NCI-H2171 (cell line): ENCODE data around the gene VSIG10.
A peak's percentile ranks its signal among the peaks of the same experiment; 100 is the strongest.

Experiments
- DNase-seq: peaks from one replicate; lab custom pipeline; 2025; lab: John Stamatoyannopoulos, UW

VSIG10 gene

DNA sequence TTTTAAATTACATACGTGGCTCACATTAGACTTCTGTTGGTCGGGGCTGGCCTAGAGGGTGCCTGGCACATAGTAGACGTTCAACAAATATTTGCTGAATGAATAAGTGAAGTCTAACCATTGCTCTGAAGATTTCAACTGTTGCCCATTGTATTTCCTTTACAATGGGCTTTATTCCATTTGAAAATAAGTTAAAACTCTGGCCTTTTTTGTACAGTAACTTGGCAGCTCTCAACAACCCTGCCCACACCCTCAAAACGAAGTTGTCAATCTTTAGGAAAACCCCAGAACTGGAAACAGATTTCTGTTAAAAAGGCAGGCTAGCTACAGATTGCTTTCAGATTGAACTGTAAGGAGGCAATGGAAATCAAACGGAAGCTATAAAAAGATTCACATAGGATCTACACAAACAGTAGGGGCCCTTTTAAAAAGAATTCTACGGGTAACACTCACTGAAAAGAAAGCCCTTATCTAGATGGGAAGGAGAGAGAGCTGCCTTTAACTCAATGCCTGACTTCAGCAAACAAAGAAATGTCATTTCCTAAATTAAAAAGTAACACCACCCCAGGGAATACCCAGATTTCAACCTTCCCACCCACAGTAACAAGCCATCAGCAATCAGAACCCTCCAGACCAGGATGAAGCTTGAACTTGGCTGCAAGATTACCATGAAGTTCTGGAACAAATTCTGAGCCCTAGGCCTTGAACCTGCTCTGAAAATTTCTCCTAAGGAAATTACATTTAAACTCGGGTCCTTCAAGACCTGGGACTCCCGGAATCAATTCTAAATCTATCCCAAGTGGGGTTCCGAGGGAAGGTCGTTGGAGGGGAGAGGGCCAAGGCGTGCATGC, 44.2 kb downstream of the VSIG10 start:
- DNase-seq: no peak

DNA sequence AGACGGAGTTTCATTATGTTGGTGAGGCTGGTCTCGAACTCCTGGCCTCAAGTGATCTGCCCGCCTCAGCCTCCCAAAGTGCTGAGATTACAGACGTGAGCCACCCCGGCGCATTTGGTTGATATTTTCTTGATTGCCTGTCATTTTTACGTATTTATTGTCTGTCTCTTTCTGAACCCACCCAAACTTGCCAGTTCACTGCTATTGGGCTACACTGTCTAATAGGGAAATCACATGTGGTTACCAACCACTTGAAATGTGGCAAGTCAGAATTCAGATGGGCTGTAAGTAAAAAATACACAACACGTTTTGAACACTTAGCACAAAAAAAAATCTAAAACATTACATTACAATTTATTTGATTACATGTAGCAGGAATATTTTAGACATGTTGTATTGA, 44.9 kb downstream of the VSIG10 start:
- DNase-seq: no peak

DNA sequence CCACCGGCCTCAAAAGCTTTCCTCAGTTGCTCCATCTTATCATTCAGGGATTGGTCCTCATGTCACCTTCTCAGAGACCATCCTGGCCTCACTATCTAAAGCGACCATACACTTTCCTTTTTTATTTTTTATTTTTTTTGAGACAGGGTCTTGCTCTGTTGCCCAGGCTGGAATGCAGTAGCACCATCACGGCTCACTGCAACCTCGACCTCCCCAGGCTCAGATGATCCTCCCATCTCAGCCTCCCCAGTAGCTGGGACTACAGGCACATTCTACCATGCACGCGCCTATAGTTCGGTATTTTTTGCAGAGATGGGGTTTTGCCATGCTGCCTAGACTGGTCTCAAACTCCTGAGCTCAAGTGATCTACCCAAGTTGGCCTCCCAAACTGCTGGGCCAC, 45.6 kb downstream of the VSIG10 start:
- DNase-seq: no peak

DNA sequence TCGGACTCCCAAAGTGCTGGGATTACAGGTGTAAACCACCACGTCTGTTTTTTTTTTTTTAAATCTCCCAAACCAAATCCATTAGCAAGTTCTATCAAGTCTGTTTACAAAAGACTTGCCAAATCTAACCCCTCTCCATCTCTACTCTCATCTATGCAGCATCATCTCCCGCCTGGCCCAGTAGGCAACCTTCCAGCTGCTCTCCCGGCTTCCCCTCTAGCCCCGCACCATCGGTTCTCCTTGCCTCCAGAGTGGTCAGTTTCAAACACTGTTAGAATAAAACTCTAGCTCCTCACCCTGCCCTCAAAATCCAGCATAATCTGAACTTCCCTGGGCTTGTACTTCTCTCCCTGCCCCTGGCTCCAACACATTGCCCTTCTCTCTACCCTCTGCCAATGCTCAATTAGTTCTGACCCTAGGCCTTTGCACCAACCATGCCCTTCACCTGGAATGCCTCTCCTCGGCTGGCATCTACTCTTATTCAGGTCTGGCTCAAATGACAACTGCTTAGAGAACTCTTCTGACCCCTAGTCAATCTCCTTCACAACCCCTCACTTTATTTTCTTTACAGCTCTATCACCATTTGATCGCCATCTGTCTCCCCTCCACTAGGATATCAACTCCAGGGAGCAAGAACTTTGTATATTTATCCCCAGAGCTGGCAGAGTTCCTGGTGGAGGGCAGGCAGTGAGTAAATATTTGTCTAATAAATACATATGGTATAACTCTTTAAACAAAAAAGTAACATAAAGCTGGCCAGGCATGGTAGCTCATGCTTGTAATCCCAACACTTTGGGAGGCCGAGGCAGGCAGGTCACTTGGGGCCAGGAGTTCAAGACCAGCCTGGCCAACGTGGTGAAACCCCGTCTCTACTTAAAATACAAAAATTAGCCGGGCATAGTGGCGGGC, 47.7 kb downstream of the VSIG10 start:
- DNase-seq: peak; percentile 18

DNA sequence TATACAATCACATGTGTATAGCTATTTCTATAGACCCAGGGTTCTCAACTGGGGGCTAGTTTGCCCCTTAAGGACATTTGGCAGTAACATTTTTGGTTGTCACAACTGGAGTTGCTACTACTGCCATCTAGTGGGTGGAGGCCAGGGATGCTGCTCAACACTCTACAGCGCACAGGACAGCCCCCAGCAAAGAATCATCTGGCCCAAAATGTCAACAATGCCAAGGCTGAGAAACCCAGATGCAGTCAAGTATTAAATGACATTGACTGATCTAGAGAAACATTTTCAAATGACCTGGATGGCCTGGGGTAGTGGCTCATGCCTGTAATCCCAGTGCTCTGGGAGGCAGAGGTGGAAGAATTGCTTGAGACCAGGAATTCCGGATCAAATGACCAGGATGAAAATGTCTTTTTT, 48.7 kb downstream of the VSIG10 start:
- peak; percentile 52 for DNase-seq

DNA sequence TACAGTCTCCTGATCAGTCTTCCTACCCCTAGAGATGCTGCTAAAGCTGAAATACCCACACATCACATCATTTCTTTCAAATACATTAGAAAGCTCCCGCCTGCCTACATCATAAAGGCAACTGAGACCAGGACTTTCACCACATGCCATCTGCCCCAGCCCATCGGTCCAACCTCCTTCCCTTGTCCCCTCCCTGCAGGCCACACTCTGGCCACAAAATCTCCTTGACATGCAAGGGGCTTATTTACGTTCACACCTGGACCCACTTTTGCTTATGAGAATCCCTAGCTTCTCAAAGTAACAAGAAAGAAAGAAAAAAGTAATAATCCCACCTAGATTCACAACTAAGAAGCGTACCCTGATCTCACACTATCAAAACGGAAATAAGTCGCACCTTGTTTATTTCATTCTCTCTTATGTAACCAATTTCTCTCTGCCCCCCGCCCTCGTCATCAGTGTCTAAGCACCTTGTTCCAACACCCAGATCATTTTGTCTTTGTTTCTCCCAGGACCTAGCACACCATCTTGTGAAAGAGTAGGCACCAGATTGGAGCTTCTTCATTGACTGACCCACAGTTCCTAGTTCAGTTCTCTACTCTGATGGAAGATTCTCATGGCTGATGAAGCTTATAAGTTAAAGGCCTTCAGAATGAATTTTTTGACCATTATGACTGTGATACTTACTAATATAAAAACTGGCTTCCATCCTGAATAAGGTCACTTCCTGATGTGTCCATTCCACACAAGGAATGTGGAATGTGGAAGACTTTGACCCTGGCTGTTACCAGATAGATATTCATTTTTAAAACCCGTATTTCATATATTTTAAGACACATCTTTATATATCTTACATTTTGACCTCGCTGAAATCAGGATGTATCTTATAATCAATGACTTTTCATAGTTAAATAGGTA, 50.5 kb downstream of the VSIG10 start:
- DNase-seq: no peak

DNA sequence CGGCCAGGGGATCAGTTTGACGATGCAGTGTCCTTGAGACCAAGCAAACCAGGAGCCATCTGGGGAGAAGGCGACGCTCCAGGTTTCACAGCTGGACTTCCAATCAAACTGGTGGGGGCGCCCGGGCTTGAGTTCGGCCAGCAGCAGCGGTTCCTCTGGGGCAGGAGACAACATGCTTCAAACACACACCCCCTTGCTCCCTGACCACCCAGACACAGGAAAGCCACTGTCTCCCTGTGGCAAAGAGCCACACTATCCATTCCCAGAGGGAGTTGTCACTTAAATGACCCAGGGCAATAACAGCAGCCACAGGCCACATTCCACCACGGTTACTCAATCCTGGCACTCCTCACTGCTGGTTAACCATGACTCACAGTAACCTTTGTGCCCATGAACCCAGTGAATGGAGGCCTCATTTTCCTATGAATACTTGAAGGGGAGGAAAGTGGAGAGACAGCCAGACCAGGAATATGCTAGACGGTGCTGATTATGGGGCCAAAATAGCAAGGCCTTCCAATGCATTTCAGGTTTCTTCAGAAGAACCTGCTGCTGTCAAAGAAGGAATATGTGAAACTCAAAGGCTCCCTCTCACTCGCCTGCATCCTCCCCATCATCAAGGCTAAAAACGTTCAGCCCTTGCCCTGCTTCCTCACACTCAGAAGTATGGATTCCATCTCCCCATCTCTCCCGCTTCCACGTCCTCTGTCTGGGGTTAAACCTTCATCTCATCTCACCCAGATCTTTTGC, 51.3 kb downstream of the VSIG10 start:
- no peak for DNase-seq

DNA sequence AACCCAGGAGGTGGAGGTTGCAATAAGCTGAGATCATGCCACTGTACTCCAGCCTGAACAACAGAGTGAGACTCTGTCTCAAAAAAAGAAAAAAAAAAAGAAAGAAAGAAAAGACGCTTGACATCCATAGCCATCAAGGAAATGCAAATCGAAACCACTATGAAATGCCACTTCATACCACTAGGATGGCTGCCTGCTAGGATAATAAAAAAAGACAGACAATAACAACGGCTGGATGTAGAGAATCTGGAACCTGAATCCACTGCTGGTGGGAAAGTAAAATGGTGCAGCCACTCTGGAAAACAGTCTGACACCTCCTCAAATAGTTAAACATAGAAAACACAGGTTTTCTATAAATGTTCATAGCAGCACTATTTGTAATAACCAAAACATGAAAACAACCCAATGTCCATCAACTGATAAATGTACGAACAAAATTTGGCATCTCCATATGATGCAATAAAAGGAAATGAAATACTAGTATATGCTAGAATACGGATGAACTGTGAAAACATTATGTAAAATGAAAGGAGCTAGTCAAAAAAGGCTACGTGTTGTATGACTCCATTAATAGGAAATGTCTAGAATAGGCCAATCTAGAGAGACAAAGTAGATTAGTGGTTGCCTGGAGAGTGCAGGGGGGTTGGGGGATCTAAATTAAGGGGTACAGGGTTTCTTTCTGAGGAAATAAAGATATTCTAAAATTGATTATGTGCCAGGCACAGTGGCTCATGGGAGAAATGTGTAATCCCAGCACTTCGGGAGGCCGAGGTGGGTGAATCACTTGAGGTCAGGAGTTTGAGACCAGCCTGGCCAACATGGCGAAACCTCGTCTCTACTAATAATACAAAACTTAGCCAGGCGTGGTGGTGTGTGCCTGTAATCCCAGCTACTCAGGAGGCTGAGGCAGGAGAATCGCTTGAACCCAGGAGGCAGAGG, 52.6 kb downstream of the VSIG10 start:
- DNase-seq: no peak

DNA sequence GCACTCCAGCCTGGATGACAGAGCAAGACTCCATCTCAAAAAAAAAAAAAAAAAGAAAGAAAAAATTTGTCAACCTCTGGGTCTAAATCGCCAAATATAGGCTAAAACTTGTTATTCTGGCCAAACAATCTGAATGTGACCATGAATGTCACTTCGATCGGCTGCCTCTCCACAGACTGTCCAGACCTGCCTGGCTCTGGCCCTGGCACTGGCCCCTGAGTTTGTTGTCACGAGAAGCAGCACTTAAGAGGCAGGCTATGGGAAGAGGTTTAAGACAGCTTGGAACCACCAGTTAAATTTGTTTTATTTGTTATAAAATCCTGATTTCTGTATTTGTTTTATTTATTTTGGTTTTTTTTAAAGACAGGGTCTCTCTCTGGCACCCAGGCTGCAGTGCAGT, 57.4 kb downstream of the VSIG10 start:
- no peak for DNase-seq

DNA sequence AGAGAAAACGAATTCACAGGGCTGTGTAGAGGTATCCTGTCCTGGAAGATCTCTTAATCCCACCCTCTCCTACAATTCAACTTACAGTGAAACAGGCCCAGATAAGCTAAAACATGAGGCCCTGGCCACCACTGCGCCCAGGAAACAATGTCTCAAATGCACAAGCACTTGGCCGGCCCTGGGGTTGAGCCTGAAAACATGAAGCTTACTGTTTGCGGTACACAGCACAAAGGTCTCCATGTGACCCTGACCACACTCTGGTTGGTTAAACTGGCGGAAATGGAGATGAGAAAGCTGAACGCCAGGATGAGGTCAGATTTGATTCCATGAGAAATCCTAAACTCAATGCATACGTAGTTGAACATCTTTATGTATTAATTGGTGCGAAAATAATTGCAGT, 59.2 kb downstream of the VSIG10 start:
- no peak for DNase-seq

DNA sequence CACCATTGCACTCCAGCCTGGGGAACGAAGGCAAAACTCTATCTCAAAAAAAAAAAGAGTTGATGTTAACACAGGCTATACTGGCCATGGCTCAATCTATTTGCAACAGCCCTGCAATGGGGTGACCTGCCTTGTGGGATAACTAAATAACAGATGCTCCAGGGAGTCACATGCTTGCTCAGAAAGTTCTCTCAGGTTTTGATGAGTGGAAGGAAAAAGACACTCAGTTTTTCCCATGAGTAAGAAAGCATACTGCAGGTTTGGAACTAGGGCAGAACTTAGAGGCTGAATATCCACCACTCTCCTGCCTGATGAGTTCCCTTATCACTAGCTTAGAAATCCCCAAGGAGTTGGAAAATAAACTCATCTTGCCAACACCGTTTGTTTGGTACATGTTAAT, 59.7 kb downstream of the VSIG10 start:
- DNase-seq: no peak

DNA sequence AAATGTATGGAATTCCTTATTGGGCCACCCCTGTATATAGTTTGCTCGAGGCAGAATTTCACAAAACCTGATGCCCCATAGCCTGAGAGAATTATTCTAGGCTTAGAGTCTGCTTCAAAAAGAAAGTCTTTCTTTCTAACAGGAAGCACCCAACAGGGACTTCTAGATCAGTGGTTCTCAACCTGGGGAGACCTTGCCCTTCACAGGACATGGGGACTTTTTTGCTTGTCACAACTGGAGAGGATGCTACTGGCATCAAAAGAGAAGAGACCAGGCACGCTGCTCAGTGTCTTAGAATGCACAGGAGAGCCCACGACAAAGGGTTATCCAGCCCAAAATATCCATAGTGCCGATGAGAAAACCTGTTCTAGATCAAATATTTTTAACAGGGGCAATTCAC, 61.7 kb downstream of the VSIG10 start:
- no peak for DNase-seq

DNA sequence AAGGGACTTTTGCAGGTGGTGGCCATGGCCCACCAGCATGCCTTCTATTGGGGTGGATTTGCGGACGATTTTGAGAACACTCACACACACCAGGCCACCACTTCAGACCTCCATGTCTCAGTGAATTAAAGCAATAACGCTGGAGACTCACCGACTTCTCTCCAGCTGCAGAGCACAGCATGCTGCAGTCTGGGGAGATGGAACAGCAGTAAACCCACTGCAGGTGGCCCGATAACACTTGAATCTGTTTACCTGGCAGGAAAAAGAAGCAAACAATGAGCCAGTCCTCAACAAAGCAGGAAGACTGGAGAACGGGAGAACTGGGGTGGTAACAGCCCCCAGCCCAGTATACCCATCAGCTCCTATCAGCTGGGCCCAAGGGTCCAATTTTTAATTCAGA, 65.7 kb downstream of the VSIG10 start:
- no peak for DNase-seq

DNA sequence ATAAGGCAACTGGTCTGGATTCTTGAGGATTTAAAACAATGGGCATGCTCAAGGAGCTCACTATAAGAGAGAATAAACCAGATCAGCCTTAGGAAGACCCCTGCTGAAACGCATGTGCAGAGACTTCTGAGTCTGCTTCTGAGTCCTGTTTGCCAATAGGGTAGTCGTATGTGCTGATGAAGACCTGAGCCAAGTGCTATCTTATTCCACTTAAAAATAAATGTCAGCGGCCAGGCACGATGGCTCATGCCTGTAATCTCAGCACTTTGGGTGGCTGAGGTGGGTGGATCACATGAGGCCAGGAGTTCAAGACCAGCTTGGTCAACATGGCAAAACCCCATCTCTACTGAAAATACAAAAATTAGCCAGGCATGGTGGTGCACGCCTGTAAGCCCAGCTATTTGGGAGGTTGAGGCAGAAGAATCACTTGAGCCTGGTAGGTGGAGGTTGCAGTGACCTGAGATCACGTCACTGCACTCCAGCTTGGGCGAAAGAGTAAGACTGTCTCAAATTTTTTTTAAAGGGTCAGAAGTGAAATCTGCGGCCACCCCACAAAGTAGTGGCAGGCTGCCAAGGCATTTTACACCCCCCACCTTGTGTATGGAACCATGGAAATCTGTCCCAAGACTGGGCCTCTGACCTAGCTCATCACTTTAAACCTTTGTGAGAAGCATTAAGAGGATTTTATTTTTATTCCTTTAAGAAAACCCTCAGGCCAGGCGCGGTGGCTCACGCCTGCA, 67.0 kb downstream of the VSIG10 start:
- no peak for DNase-seq

DNA sequence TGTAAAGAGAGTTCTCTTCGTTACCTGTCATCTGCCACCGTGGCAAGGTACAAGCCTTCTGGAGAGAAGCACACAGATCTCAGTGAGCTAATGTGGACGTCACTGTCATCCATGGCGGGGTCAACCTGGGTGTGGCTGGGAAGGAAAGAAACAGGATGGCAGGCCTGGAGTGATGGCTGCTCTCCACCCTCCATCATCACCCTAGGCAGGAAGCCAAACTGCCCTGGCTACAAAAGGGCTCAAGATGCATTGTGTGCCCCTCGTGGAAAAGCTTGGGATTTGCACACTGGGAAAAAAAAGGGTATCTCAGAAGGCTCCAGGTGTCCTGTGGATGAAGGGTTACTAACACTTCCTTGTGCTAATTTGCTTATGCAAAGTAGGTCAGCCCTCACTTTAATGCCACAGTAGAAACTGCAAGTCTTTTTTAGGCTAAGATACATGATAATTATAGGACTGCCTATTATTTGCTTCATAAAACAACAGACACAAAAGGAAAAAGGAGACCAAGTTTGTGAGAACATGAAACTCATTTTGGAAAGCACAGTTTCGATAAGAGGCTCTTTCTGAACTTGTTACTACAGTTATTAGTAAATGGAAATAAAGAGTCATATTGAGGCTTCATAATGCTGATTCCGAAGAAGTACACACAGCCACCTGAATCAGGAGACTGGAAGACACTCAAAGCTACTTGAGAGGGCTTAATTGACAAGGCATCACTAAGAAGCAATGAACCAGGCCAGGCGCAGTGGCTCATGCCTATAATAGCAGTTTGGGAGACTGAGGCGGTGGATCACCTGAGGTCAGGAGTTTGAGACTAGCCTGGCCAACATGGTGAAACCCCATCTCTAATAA, 68.4 kb downstream of the VSIG10 start:
- DNase-seq: no peak

DNA sequence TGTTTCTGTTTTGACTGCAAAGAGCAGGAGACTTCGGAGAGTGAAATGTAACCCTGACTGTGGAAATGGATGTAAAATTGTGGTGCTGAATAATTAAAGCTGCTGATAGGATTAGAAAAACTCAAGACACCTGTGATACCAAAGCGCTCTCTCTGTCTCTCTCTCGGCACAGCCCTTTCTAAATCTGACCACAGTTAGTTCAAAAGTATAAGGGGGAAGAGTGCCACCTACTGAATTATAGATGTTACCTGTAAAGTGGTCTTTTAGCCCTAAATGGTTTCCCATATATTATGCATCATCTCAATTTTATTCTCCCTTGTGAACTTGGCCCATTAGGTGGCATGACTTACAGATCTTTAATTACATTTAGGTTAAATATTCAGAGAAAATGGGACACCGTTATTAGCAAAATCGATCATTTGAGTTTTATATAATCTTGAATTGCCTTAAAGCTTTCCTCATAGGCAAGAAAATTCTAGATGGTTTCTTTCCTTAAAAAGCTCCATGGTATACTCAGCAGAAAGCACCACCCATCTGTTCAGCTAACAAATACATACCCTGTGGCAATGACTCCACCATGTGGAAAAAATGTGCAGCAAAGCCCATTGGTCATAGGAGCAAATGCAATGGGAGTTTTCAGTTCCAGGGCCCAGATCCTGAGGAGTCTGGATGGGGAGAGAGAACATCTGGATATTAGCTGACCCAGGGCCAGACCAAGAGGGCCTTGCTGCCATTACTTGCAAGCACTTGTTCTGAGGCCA, 69.2 kb downstream of the VSIG10 start:
- DNase-seq: peak; percentile 22

DNA sequence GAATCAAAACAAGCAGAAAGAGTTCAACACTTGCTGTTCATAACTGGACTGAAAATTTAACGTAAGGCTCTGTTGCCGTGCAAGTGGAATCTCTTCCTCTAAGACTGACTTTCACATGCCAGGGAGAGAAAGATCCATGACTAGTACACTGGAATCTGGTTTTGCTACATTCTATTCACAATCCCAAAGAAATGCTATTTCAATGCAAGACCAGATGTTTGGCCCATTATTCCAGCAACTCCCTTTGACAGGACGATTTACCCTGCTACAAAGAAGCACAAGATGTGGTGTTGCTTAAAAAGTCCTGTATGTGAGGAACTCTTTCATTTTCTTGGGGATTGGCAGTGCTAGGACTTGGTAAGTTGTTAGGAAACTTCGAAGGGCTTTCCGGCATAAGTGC, 69.9 kb downstream of the VSIG10 start:
- no peak for DNase-seq

DNA sequence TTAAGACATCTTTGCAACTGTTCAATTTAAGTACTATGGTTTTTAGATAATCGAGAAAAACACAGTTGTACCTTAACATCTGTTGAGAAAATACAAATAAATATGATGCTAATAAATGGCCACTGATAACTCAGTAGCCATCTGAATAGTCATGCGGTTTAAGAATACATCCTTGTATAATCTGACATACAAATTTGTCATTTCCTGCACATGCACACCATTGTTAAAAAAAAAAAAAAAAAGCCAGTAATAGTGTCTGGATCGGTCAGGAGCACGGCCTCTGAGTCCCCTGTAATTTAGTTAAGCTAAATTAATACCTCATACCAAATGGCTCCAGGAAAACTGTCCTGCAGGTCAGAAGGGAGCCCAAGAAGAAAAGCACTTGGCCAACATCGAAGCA, 70.5 kb downstream of the VSIG10 start:
- no peak for DNase-seq
